CD4-positive, alpha-beta T cell treated with Interferon gamma for 1 hour (primary cell): ENCODE results near the gene DMBT1.
"Not testable (repeated sequence)": the region's sequence is repeated elsewhere in the genome, so short reads cannot be mapped to it uniquely, and the experiment has no call there.

Source experiments
- DNase-seq: peaks from one replicate; pipeline ENCODE4 v3.0.0-alpha.2; 2020

DMBT1 gene

DNA sequence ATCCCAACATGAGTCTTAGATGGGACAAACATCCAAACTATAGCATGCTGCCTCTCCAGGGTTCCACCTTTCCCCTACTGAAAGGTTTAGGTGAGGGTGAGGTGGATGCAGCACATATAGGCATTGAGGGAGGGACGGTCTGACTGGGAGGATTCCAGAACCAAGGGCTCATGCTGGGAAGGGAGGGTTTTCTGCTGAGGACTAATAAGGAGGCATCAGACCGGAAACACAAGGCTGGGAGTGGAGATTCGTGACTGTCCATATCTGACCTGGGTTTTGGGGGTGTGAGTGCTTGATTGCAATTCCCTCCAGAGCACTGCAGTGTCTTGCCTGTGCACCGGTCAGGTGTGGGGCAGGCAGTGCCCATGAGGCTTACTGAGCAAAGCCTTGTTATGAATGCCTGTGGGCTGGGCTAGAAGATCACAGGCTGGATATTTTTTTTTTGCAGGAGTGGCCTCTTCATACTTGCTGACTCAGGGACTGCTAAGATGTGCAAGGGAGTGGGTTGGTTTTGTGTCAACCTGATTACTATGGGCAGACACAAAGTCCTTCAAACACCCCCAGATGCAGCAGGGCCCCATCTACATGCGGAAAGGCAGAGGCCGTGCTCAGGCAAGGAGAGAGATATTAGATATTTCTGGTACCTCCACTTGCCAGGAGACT, 26.7 kb downstream of the DMBT1 start:
- DNase-seq: no peak

DNA sequence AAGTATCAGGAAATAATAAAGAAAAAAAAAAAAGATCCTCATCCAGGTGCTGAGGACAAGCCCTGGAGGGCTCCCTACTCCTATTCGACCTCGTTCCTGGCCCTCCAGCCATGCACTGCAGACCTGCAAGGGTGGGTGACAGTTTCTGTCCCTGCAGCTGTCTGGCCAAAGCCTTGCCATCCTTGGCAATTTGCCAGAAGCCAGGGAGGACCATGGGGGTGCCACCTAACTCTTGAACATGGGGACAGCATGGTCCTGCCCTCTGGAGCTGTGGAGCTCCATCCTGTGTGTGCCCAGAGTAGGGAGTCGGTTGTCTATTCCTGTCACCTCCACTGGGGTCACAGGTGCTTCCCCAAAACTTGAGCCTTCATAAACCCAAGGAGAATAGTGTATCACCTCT, 27.8 kb downstream of the DMBT1 start:
- no peak for DNase-seq

GRCh38 chr10:122590153-122590552, 29.6 kb downstream of the DMBT1 start:
- no peak for DNase-seq

- no peak for DNase-seq
Measured at GRCh38 chr10:122591736-122592135, 31.2 kb downstream of the DMBT1 start.

- DNase-seq: no peak
Measured at GRCh38 chr10:122592161-122592560, 31.6 kb downstream of the DMBT1 start.

GRCh38 chr10:122617476-122618270, 57.1 kb downstream of the DMBT1 start:
- no peak for DNase-seq

DNA sequence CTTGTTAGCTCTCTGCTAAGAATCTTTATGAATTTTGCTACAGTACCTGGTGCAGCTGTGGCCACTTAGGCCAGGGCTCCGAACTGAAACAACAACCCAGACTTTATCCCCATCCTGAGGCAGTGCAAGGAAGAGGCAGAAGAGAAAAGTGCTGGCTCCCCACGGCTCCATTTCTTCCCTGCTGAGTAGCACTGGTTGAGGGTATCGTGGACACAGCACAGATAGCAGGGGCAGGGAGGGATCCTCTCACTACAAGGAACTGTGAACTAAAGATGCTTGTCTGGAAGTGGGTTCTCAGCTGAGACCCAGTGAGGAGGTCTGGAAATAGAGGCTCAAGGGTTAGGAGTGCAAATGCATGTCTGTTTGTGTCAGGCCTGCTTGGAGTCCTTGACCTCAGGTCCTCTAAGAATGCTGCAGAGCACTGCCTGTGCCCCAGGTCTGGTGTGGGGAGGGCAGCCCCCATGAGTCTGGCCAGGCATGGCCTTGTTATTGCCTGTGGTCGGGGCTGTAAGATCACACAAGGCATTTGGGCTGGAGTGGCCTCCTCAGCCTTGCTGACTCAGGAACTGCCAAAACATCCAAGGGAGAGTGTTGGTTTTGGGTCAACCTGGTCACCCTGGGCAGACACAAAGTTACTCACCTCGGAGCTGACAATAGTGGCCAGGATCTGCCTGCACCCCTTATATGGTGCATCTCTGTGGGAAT, 58.1 kb downstream of the DMBT1 start:
- DNase-seq: no peak

DNA sequence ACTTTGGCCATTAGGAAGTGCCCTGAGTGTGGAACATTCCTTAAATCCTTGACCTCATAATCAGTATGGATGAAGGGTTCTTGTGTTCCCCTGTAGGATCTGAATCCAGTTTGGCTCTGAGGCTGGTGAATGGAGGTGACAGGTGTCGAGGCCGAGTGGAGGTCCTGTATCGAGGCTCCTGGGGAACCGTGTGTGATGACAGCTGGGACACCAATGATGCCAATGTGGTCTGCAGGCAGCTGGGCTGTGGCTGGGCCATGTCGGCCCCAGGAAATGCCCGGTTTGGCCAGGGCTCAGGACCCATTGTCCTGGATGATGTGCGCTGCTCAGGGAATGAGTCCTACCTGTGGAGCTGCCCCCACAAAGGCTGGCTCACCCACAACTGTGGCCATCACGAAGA, 60.4 kb downstream of the DMBT1 start:
- not testable (repeated sequence) for DNase-seq

DNA sequence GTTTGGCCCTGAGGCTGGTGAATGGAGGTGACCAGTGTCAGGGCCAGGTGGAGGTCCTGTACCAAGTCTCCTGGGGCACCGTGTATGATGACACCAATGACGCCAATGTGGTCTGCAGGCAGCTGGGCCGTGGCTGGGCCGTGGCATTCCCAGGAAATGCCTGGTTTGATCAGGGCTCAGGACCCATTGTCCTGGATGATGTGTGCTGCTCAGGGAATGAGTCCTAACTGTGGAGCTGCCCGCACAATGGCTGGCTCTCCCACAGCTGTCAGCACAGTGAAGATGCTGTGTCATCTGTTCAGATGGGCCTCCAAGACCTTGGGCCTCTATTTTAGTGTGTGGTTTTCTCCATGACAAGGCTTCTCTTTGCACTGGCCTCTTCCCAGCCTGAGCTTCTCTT, 64.0 kb downstream of the DMBT1 start:
- DNase-seq: no peak

DNA sequence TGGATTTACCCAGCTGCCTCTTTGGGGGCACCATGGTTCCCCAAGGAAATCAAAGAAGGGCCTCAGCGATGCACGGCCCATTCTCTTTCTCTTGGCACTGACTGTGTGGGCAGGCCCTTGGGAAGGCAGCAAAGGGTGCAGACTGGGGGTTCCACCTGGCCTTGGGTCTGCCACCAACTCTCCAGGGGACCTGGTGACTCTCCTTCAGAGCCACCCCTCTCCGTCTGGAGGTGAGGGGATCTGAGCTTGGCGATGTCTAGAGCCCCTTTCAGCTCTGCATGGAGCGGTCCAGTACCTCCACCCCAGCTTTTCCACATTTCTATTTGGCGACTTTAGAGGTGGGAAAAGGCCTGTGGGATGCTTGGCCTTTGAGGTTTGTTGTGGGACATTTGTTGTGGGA, 70.0 kb downstream of the DMBT1 start:
- DNase-seq: no peak

DNA sequence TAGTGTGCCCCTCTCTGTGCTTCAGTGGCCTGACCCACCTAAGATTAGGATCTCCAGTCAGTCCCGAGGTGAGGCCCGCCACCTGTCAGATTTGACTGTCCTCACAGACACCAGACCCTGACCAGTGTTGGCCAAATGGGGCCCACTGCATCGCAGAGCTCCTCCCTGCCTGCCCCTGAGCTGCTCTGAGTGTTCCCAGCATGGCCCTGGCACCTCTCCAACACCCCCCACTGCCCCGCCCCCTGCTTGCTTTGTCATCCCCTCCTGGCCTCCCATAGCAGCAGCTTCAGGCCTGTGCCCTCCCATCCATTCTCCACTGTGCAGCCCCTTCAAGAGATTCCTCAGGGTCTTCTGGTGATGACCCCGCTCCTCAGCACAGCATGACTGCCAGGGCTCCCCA, 71.5 kb downstream of the DMBT1 start:
- no peak for DNase-seq

- no peak for DNase-seq
Measured at GRCh38 chr10:122632576-122632975, 72.0 kb downstream of the DMBT1 start.

DNA sequence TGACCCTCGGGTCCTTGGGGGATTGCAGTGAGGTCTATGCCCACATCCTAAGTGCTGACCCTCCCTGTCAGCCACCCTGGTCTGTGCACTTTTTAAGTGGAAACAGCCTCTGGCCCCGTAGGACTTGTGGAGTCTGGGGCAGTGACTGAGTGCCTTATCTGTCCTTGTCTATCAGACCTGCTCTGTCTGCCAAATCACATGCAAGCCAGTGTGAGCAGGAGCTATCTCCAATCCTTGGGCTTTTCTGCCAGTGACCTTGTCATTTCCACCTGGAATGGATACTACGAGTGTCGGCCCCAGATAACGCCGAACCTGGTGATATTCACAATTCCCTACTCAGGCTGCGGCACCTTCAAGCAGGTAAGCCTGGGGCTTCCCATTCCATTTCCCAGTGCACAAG, 76.4 kb downstream of the DMBT1 start:
- DNase-seq: no peak

DNA sequence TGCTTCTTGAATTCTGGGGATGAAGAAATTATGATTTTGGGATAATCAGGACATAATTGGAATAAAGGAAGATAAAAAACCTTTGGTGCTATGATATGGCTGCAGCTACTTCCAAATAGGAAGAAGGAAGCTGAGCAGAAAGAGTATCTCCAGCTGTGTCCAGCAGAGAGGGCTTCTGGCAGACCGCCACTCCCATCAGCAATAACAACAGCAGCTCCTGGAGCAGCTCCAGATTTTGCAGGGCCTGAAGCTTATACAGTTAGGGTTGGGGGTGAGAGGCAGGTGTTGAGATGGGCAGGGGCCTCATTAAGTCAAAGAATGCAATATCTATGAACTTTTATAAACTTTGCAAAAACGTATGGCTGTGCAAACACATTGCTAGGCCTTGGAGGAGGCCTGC, 76.8 kb downstream of the DMBT1 start:
- DNase-seq: no peak

- no peak for DNase-seq
Measured at GRCh38 chr10:122638106-122638505, 77.6 kb downstream of the DMBT1 start.

DNA sequence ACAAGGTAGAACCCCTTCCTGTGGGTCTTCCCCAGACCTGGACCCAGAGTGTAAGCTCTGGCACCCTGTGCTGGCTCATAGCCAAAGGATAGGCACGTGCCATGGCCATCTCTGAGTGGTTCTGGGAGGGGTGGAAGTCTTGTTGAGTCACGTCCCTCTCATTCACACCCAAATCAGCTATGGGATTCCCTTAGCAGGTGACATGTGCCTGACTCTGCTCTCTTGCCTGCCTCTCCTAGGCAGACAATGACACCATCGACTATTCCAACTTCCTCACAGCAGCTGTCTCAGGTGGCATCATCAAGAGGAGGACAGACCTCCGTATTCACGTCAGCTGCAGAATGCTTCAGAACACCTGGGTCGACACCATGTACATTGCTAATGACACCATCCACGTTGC, 79.2 kb downstream of the DMBT1 start:
- no peak for DNase-seq

GRCh38 chr10:122640921-122641320, 80.4 kb downstream of the DMBT1 start:
- DNase-seq: no peak

GRCh38 chr10:122642726-122643605, 82.4 kb downstream of the DMBT1 start:
- no peak for DNase-seq

GRCh38 chr10:122643931-122644534, 83.5 kb downstream of the DMBT1 start:
- no peak for DNase-seq

GRCh38 chr10:122646511-122647382, 86.2 kb downstream of the DMBT1 start:
- DNase-seq: no peak

DNA sequence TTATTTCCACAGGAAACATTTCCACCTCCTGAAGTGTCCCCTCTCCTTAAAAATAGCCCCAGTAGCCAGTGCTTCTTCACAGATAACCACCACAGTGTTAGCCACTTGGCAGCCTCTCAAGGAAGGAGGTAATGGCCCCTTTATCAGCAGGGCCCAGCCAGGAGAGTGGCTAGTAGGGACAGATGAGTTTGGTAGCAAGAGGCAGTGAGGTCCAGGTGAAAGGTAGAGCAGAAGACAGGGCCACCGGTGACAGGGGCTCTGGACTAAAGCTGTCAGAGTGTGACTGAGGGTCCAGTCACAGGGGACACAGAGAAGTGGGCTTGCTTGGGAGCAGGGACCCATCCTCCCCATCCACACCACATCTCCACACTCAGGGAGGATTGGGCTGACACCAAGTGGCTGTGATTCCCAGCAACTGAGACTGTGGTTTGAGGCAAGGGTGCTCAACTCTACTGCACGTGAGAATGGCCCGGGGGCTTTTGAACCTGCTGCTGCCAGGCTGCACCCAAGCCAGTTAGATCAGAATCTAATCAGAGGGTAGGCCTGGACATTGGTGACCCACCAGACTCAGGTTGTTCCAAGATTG, 86.9 kb downstream of the DMBT1 start:
- DNase-seq: no peak
